Urinary bladder (tissue), 4 donors: Measurements from ENCODE around the gene SLC25A51. TPM values are rescaled to one million over a fixed set of nuclear protein-coding genes. Genes with fewer than 3 reads are reported as not detected.

Experiments
- DNase-seq: peaks from one replicate; pipeline ENCODE4 v3.0.0-alpha.2; 2015; ENCODE audit errors: extremely low spot score
- H3K27ac ChIP-seq: one replicate; pipeline ENCODE4 v1.5.1; 2013; ENCODE audit warnings: low read depth, mild to moderate bottlenecking, moderate library complexity
- H3K36me3 ChIP-seq: one replicate; pipeline ENCODE4 v1.6.1; 2013; ENCODE audit warnings: mild to moderate bottlenecking, moderate library complexity; ENCODE audit not compliant: insufficient read depth
- H3K4me1 ChIP-seq: one replicate; pipeline ENCODE4 v1.6.1; 2013; ENCODE audit warnings: mild to moderate bottlenecking, moderate library complexity; ENCODE audit not compliant: insufficient read depth
- H3K4me3 ChIP-seq: one replicate; pipeline ENCODE4 v1.5.1; 2013; ENCODE audit warnings: low read depth, low read length
- WGBS: extraction: QIAGEN DNeasy Blood & Tissue Kit; methylation state at CpG from one replicate; pipeline ENCODE4 v1.1.7; 2013; 5-methylcytosine and 5-hydroxymethylcytosine counted together
- polyA plus RNA-seq: library from polyadenylated mRNA; stranded (reverse); fragments of 200-250 nt; gene quantifications from one replicate; pipeline ENCODE4 v1.2.3, GENCODE V29; 2013
- total RNA-seq: library from RNA; depleted of rRNA; stranded (reverse); fragments of >200 nt; gene quantifications from one replicate; pipeline ENCODE4 v1.2.3, GENCODE V29; 2014
- donor health status: healthy with polysubstance abuse.
- donor health status: healthy.

SLC25A51 gene, protein sequence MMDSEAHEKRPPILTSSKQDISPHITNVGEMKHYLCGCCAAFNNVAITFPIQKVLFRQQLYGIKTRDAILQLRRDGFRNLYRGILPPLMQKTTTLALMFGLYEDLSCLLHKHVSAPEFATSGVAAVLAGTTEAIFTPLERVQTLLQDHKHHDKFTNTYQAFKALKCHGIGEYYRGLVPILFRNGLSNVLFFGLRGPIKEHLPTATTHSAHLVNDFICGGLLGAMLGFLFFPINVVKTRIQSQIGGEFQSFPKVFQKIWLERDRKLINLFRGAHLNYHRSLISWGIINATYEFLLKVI
- total RNA-seq: 52.1 TPM
- polyA plus RNA-seq: 8.0 TPM

DNA sequence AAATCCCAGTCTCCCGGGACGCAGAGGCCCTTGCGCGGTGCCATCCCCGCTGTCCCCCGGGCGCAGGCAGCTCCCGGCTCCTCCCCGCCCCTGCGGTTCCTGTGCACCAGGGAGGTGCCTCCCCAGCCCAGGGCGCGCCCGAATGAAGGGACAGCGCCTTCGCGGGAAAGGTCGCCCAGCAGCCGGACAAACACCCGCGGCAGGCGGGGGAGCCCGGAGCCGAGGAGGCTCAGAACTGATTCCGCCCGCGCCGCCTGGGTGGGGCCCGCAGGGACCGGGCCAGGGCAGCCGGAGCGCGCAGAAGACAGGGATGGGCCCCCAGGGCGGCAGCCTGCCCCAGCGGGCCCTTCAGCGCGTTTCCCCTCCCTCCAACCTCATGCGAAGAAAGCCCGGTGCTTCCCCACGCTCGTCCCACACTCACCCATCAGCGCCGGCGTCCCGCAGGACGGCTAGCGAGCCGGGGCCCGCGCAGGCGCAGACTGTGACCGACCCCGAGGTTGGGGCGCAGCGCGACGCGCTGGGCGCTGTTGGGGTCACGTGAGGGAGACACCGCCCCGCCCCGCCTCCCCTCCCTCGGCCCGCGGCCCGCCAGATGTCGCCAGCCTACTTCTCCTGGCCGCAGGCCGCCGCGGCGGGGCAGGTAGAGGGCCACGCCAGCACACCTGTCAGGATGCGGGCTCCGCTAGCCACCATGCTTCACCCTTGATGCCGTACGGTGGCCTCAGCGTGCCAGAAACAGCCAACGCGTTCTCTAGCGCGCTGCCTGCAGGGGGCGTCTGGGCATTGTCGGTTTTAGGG, at the start of gene SLC25A51:
Gene SLC25A51, minus strand, starts transcription at position 481 of the 798 bp plus-strand sequence. CDS start 15,577 bp downstream, outside the sequence.
- Histone ChIP-seq H3K4me3 (peak within 1 kb of the TSS; percentile 76), H3K27ac (peak within 1 kb of the TSS; percentile 87), H3K4me1 (no peaks in the 10 kb centered on the region), H3K36me3 (no peaks in the 10 kb centered on the region)
- DNase-seq: peak; percentile 89
- under 1% methylated on average over 84 of the region's 84 CpGs for WGBS

GRCh38 chr9:37953206-37953774, 49.4 kb upstream of the SLC25A51 start:
- 92% methylated on average over 5 of the region's 5 CpGs for WGBS
- Histone ChIP-seq H3K27ac (no peak overlapping the region), H3K36me3 (no peaks in the 10 kb centered on the region), H3K4me3 (no peak overlapping the region), H3K4me1 (no peaks in the 10 kb centered on the region)
- DNase-seq: no peak

DNA sequence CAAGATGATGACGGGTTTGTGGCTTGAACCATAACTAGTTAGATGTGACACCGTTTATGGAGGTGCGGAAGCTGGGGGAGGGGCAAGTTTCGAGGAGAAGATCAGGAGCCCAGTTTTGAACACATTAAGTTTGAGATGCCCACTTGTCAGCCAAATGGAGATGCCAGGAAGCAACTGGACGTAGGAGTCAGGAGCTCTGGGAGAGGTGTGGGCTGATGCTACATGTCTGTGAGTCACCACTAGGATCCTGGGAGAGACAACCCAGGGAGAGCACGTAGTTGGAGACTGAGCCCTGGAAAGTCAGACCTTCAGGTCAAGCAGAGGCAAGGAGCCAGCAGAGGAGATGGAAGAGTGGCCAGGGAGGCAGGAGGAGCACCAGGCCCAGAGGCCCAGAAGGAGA, 48.8 kb upstream of the SLC25A51 start:
- no peaks in the 10 kb centered on the region for H3K36me3 ChIP-seq
- no peak overlapping the region for H3K27ac ChIP-seq
- H3K4me3 ChIP-seq: no peak overlapping the region
- no peaks in the 10 kb centered on the region for H3K4me1 ChIP-seq
- 81% methylated on average over 6 of the region's 6 CpGs for WGBS
- no peak for DNase-seq

DNA sequence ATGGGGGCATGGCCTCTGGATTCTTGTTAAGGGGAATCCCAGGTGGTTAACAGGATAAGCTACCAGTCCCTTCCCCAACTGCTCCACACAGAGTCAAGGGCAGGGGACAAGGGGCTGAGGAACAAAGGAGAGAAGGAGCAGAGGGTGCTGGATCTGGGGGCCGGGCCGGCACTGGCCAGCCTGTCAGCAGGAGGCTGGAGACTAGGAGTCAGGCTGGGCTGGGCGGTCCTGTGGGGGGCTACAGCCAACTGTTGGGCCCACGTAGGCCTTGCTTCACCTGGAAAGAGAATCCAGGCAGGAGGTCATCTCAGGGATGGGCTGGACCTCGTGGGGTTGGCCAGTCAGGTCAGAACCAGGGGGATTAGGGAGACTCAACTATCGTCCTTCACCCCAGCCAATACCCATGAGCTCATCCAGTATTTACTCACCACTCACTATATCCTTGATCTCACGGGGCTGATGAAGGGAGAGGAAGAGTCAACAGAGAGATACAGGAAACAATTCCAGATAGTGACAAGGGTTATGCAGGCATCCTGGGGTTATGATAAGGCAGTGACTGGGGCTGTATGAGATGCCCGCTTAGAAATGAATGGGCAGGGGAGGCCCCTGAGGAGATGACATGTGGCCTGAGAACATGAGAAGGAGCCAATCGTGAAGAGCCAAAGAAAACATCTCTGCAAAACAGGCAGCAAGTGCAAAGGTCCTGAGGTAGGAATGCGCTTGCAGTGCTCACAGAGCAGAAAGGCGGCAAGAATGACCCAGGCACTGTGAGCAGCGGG, 47.9 kb upstream of the SLC25A51 start:
- Histone ChIP-seq H3K4me1 (no peaks in the 10 kb centered on the region), H3K36me3 (no peaks in the 10 kb centered on the region), H3K27ac (no peak overlapping the region), H3K4me3 (no peak overlapping the region)
- WGBS: 86% methylated on average over 12 of the region's 12 CpGs
- no peak for DNase-seq

DNA sequence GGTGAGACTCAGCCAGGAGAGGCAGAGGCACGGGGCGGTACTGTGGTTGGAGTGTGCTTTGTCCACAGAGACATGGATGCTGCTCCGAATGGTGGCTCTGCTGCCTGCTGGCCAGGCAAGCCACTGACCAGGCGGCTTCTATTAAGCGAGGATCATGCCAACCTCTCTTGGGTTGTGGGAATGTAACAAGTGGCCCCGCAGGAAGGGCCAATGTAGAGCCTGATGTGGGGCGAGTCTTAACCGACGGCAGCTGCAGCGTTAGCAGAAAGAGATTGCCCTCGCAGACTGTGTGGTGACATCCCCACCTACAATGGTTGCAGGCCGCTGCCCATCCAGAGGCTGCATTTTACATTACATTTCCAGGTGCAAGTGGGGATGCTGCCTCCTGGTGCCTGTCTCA, 46.6 kb upstream of the SLC25A51 start:
- no peak overlapping the region for H3K27ac ChIP-seq
- H3K4me1 ChIP-seq: no peaks in the 10 kb centered on the region
- no peak overlapping the region for H3K4me3 ChIP-seq
- 97% methylated on average over 12 of the region's 12 CpGs for WGBS
- H3K36me3 ChIP-seq: no peaks in the 10 kb centered on the region
- DNase-seq: no peak

GRCh38 chr9:37949576-37949975, 45.6 kb upstream of the SLC25A51 start:
- no peak overlapping the region for H3K4me3 ChIP-seq

GRCh38 chr9:37948417-37948980, 44.6 kb upstream of the SLC25A51 start:
- DNase-seq: no peak
- 84% methylated on average over 20 of the region's 20 CpGs for WGBS
- no peak overlapping the region for H3K27ac ChIP-seq
- no peaks in the 10 kb centered on the region for H3K36me3 ChIP-seq
- peaks cover under 1% of the 10 kb centered on the region for H3K4me1 ChIP-seq
- no peak overlapping the region for H3K4me3 ChIP-seq

More at GRCh38 chr9:37949576-37949975, 45.6 kb upstream of the SLC25A51 start:
- 79% methylated on average over 8 of the region's 8 CpGs for WGBS
- no peak overlapping the region for H3K27ac ChIP-seq
- H3K4me1 ChIP-seq: no peaks in the 10 kb centered on the region
- H3K36me3 ChIP-seq: no peaks in the 10 kb centered on the region
- DNase-seq: no peak

GRCh38 chr9:37947977-37948376, 44.0 kb upstream of the SLC25A51 start:
- Histone ChIP-seq H3K27ac (no peak overlapping the region), H3K4me3 (no peak overlapping the region), H3K36me3 (no peaks in the 10 kb centered on the region), H3K4me1 (peaks cover 3% of the 10 kb centered on the region)
- DNase-seq: no peak
- WGBS: 84% methylated on average over 9 of the region's 9 CpGs

DNA sequence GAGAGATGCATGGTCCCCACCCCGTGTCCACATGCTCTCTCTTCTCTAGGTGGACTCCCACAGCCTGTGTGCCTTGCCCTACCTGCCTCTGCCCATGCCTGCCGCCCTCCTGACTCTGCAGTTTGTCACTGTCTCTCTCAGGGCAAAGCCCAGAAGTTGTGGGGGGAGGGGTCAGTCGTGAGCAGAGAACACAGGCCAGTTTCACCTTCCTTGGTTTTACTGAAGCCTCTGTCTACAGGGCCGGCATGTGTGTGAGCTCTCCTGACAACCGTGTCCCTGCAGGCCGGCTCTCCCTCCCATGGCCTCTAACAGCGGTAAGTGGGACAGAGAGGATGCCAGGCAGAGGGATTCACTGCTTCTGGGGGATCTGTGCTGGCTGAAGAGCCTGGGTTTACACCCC, 43.5 kb upstream of the SLC25A51 start:
- Histone ChIP-seq H3K36me3 (no peaks in the 10 kb centered on the region), H3K4me3 (no peak overlapping the region), H3K4me1 (peaks cover 3% of the 10 kb centered on the region), H3K27ac (no peak overlapping the region)
- no peak for DNase-seq
- WGBS: 78% methylated on average over 7 of the region's 7 CpGs

- Histone ChIP-seq H3K36me3 (no peaks in the 10 kb centered on the region), H3K27ac (no peak overlapping the region), H3K4me3 (no peak overlapping the region), H3K4me1 (peaks cover 3% of the 10 kb centered on the region)
- 94% methylated on average over 7 of the region's 7 CpGs for WGBS
- DNase-seq: no peak
Measured at GRCh38 chr9:37946971-37947370, 43.0 kb upstream of the SLC25A51 start.

GRCh38 chr9:37946041-37946440, 42.1 kb upstream of the SLC25A51 start:
- DNase-seq: no peak
- no peak overlapping the region for H3K4me3 ChIP-seq
- H3K36me3 ChIP-seq: no peaks in the 10 kb centered on the region
- H3K4me1 ChIP-seq: peaks cover 3% of the 10 kb centered on the region
- WGBS: 93% methylated on average over 8 of the region's 8 CpGs
- H3K27ac ChIP-seq: no peak overlapping the region

DNA sequence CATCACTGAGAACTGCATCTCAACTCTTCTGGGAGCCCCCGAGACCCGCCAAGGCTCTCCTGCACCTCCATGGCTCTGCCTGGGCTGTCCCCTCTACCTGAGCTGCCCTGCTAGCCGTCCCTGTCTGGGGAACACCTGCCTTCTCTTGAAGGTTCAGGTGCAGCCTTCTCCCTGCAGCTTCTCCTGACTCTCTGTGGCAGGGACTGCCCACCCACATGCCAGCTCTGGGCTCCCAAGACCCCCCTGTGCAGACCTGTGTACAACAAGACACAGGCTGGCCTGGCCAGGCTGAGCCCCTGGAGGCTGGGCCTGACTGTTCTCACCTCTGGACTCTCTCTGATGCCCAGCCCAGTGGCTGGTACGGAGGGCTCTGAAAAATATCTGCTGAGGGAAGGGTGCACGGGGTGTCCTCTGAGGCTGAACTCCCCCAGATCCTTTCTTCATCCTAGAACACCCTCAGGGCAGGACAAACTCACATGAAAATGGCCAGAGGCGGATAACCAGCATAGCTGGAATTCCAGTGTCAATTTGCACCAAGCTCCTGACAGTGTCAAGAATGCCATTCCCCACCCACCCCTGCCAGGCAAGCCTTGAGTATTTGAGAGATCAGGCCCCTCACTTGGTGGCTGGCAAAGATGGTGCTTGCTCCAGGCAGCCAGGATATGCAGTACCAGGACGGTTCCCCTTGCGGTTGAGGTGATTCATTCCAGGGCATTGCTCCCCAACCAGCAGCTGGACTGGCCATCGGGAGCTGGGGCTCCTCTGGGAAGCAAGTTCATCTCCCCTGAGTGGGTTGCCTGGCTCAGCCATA, 40.9 kb upstream of the SLC25A51 start:
- WGBS: 82% methylated on average over 9 of the region's 9 CpGs

More for the DNA sequence above, 40.9 kb upstream of the SLC25A51 start:
- no peaks in the 10 kb centered on the region for H3K36me3 ChIP-seq
- H3K4me3 ChIP-seq: no peak overlapping the region
- DNase-seq: no peak
- no peak overlapping the region for H3K27ac ChIP-seq
- H3K4me1 ChIP-seq: peaks cover 3% of the 10 kb centered on the region
